T-cell (primary cell): Measurements from ENCODE around the gene SPATA17. TPM values are rescaled to one million over a fixed set of nuclear protein-coding genes. Genes with fewer than 3 reads are reported as not detected.

Source experiments
- ATAC-seq, 4 experiments: fragments of 200-7000 bp in 3 of 4; fragments of 150-1000 bp in 1 of 4; cut with Tn5 transposase; replicated peaks in 1 of 4; 1 replicate in 3 of 4; 2 replicates in 1 of 4; pipeline ENCODE4 v1.10.0; 2021; ENCODE audit warnings: moderate library complexity in 3 of 4, mild to moderate bottlenecking in 2 of 4, moderate number of reproducible peaks in 1 of 4
- CTCF ChIA-PET, 2 donors: fragments of 300-600 bp; sonication (Branson Sonifier 250); formaldehyde crosslinking; loops; one replicate each; lab custom pipeline; 2022; ENCODE audit warnings: antibody characterized with exemption in 2 of 2; lab: Charles Lee
- POLR2A ChIA-PET, 2 donors: fragments of 300-600 bp; sonication (Branson Sonifier 250); formaldehyde crosslinking; loops; one replicate each; lab custom pipeline; 2022; ENCODE audit warnings: antibody characterized with exemption in 2 of 2; lab: Charles Lee
- DNase-seq, 35 experiments: peaks; one replicate each; pipeline versions ENCODE4 v3.0.0 to v3.0.0-alpha.2; 2013 to 2023
- H3K27ac ChIP-seq: one replicate; pipeline ENCODE4 v1.5.1; 2013; ENCODE audit warnings: low read length
- H3K27me3 ChIP-seq, 2 experiments: replicated peaks in 1 of 2; 1 replicate in 1 of 2; 2 replicates in 1 of 2; pipeline versions ENCODE4 v1.6.1 to v1.7.0; 2013; ENCODE audit warnings: low read length in 1 of 2, mixed read lengths in 1 of 2; ENCODE audit not compliant: control insufficient read depth in 2 of 2, insufficient read depth in 2 of 2; ENCODE audit errors: extremely low read depth in 1 of 2
- H3K36me3 ChIP-seq, 2 donors: 1 replicate in 1 of 2; 2 replicates in 1 of 2; pipeline versions ENCODE4 v1.6.1 to v1.7.0; 2013; ENCODE audit warnings: low read length in 1 of 2; ENCODE audit not compliant: control insufficient read depth in 2 of 2, insufficient read depth in 1 of 2; ENCODE audit errors: extremely low read depth in 1 of 2
- H3K4me1 ChIP-seq, 2 experiments: 1 replicate in 1 of 2; 2 replicates in 1 of 2; pipeline versions ENCODE4 v1.6.1 to v1.7.0; 2013; ENCODE audit warnings: low read length in 2 of 2, mixed read lengths in 1 of 2; ENCODE audit not compliant: insufficient read depth in 2 of 2, control insufficient read depth in 1 of 2; ENCODE audit errors: extremely low read depth in 1 of 2
- H3K4me3 ChIP-seq, 2 donors: 1 replicate in 1 of 2; 2 replicates in 1 of 2; pipeline versions ENCODE4 v1.5.1 to v1.7.0; 2013; ENCODE audit warnings: mild to moderate bottlenecking in 2 of 2, low read length in 1 of 2, moderate library complexity in 1 of 2; ENCODE audit not compliant: control insufficient read depth in 1 of 2; ENCODE audit errors: extremely low read depth in 1 of 2
- H3K9me3 ChIP-seq: 2 replicates; pipeline ENCODE4 v1.7.0; 2013
- H3K27ac Mint-ChIP-seq, 2 donors: one replicate each; pipeline ENCODE4 v1.8.0; 2020 to 2021; ENCODE audit warnings: mild to moderate bottlenecking in 2 of 2, mixed read lengths in 2 of 2
- H3K27me3 Mint-ChIP-seq, 2 donors: one replicate each; pipeline ENCODE4 v1.8.0; 2021 to 2022; ENCODE audit warnings: mixed read lengths in 2 of 2
- H3K36me3 Mint-ChIP-seq: one replicate; pipeline ENCODE4 v1.8.0; 2021; ENCODE audit warnings: mixed read lengths
- H3K4me1 Mint-ChIP-seq, 3 donors: one replicate each; pipeline ENCODE4 v1.8.0; 2020 to 2022; ENCODE audit warnings: mixed read lengths in 3 of 3, mild to moderate bottlenecking in 1 of 3
- H3K4me3 Mint-ChIP-seq, 3 donors: one replicate each; pipeline ENCODE4 v1.8.0; 2020 to 2022; ENCODE audit warnings: mild to moderate bottlenecking in 3 of 3, mixed read lengths in 3 of 3, moderate library complexity in 3 of 3
- H3K9me3 Mint-ChIP-seq, 3 donors: one replicate each; pipeline ENCODE4 v1.8.0; 2020 to 2022; ENCODE audit warnings: mixed read lengths in 3 of 3
- WGBS: methylation state at CpG from one replicate; pipeline ENCODE4 v1.1.5; 2013; ENCODE audit warnings: missing lambda C conversion rate; ENCODE audit not compliant: insufficient coverage; 5-methylcytosine and 5-hydroxymethylcytosine counted together
- total RNA-seq, 35 experiments: library from RNA in 6 of 35; stranded (reverse) in 6 of 35; fragments of 120-200 nt in 1 of 35; gene quantifications; one replicate each; pipeline versions ENCODE4 v1.2.1 to v1.2.4 and lab custom pipeline; 2013 to 2026

SPATA17 gene
- total RNA-seq, 5 donors from 2014 or later (not counting 1 experiment from before 2014, with no cell fraction given), result 0.44 TPM; not detected in 4

GRCh38 chr1:217899614-217900013 lies 268.5 kb downstream of the SPATA17 start:
- Mint-ChIP-seq H3K27ac (no peak overlapping the region), H3K4me3 (no peak overlapping the region), H3K9me3 (peaks cover 0 to 6% (median 6%) of the 10 kb centered on the region in 3 donors), H3K27me3 (no peaks in the 10 kb centered on the region), H3K4me1 (no peaks in the 10 kb centered on the region), H3K36me3 (no peaks in the 10 kb centered on the region)
- Histone ChIP-seq H3K27ac (no peak overlapping the region), H3K36me3 (no peaks in the 10 kb centered on the region), H3K9me3 (no peaks in the 10 kb centered on the region), H3K27me3 (no peaks in the 10 kb centered on the region), H3K4me1 (no peaks in the 10 kb centered on the region), H3K4me3 (no peak overlapping the region)
- POLR2A ChIA-PET, result no interaction called here
- DNase-seq (no peak), ATAC-seq (no peak)
- CTCF ChIA-PET, result no interaction called here
- no CpG with 5 or more reads among the region's 1 CpG for WGBS

GRCh38 chr1:217907504-217907903 lies 276.4 kb downstream of the SPATA17 start:
- no peak for DNase-seq
- ATAC-seq, result no peak
- CTCF ChIA-PET, result no interaction called here
- H3K27me3 ChIP-seq, result no peaks in the 10 kb centered on the region
- H3K9me3 ChIP-seq, result no peaks in the 10 kb centered on the region
- Mint-ChIP-seq H3K9me3 (peaks cover 8 to 15% (median 9%) of the 10 kb centered on the region in 3 donors), H3K4me1 (no peaks in the 10 kb centered on the region), H3K27ac (no peak overlapping the region), H3K4me3 (no peak overlapping the region), H3K36me3 (no peaks in the 10 kb centered on the region), H3K27me3 (no peaks in the 10 kb centered on the region)
- no peak overlapping the region for H3K27ac ChIP-seq
- H3K36me3 ChIP-seq, result no peaks in the 10 kb centered on the region
- WGBS, result no CpG with 5 or more reads among the region's 2 CpGs
- no peaks in the 10 kb centered on the region for H3K4me1 ChIP-seq
- no peak overlapping the region for H3K4me3 ChIP-seq
- POLR2A ChIA-PET, result no interaction called here

GRCh38 chr1:217910203-217910602 lies 279.1 kb downstream of the SPATA17 start:
- no peaks in the 10 kb centered on the region for H3K4me1 Mint-ChIP-seq
- Histone ChIP-seq H3K4me1 (no peaks in the 10 kb centered on the region), H3K27ac (no peak overlapping the region), H3K9me3 (no peaks in the 10 kb centered on the region), H3K4me3 (no peak overlapping the region), H3K36me3 (no peaks in the 10 kb centered on the region), H3K27me3 (no peaks in the 10 kb centered on the region)
- ATAC-seq, result no peak
- ChIA-PET POLR2A (no interaction called here), CTCF (no interaction called here)
- H3K9me3 Mint-ChIP-seq, result peaks cover 11 to 15% (median 14%) of the 10 kb centered on the region in 3 donors
- H3K36me3 Mint-ChIP-seq, result no peaks in the 10 kb centered on the region
- H3K4me3 Mint-ChIP-seq, result no peak overlapping the region
- DNase-seq, result no peak
- WGBS, result no CpG with 5 or more reads among the region's 3 CpGs
- H3K27me3 Mint-ChIP-seq, result no peaks in the 10 kb centered on the region
- no peak overlapping the region for H3K27ac Mint-ChIP-seq

- Mint-ChIP-seq H3K4me1 (no peaks in the 10 kb centered on the region), H3K27me3 (no peaks in the 10 kb centered on the region), H3K36me3 (no peaks in the 10 kb centered on the region), H3K9me3 (peaks cover 11 to 15% (median 12%) of the 10 kb centered on the region in 3 donors), H3K4me3 (no peak overlapping the region), H3K27ac (no peak overlapping the region)
- Histone ChIP-seq H3K27me3 (no peaks in the 10 kb centered on the region), H3K4me3 (no peak overlapping the region), H3K27ac (no peak overlapping the region), H3K9me3 (no peaks in the 10 kb centered on the region), H3K4me1 (no peaks in the 10 kb centered on the region), H3K36me3 (no peaks in the 10 kb centered on the region)
- ATAC-seq (no peak), DNase-seq (no peak)
- ChIA-PET CTCF (interaction anchor here in 1 of 2 donors (0.6 kb wide), 1 partner anchor 1325 kb away, joined by 3 read pairs; no protein-coding TSS in a partner anchor), POLR2A (no interaction called here)
- WGBS, result 89% methylated on average over 3 of the region's 3 CpGs
Observed at GRCh38 chr1:217910791-217911320, 279.7 kb downstream of the SPATA17 start.

- H3K27me3 Mint-ChIP-seq, result no peaks in the 10 kb centered on the region
- Histone ChIP-seq H3K36me3 (no peaks in the 10 kb centered on the region), H3K27ac (no peak overlapping the region), H3K27me3 (no peaks in the 10 kb centered on the region), H3K4me1 (no peaks in the 10 kb centered on the region), H3K4me3 (no peak overlapping the region), H3K9me3 (no peaks in the 10 kb centered on the region)
- no peaks in the 10 kb centered on the region for H3K36me3 Mint-ChIP-seq
- DNase-seq, result no peak
- H3K9me3 Mint-ChIP-seq, result peaks cover 9 to 12% (median 11%) of the 10 kb centered on the region in 3 donors
- no peaks in the 10 kb centered on the region for H3K4me1 Mint-ChIP-seq
- ChIA-PET CTCF (no interaction called here), POLR2A (no interaction called here)
- WGBS, result 92% methylated on average over 4 of the region's 8 CpGs
- ATAC-seq, result no peak
- no peak overlapping the region for H3K4me3 Mint-ChIP-seq
- H3K27ac Mint-ChIP-seq, result no peak overlapping the region
Observed at GRCh38 chr1:217911908-217912307, 280.8 kb downstream of the SPATA17 start.

- ChIA-PET POLR2A (no interaction called here), CTCF (no interaction called here)
- ATAC-seq (no peak), DNase-seq (no peak)
- Mint-ChIP-seq H3K4me1 (no peaks in the 10 kb centered on the region), H3K9me3 (peaks cover 4 to 12% (median 9%) of the 10 kb centered on the region in 3 donors), H3K27ac (no peak overlapping the region), H3K36me3 (no peaks in the 10 kb centered on the region), H3K27me3 (peaks cover 0 to 2% of the 10 kb centered on the region in 2 donors), H3K4me3 (no peak overlapping the region)
- H3K9me3 ChIP-seq, result no peaks in the 10 kb centered on the region
- H3K4me3 ChIP-seq, result no peak overlapping the region
- H3K36me3 ChIP-seq, result no peaks in the 10 kb centered on the region
- H3K4me1 ChIP-seq, result no peaks in the 10 kb centered on the region
- H3K27ac ChIP-seq, result no peak overlapping the region
- no peaks in the 10 kb centered on the region for H3K27me3 ChIP-seq
- WGBS, result 72% methylated on average over 6 of the region's 13 CpGs
Observed at GRCh38 chr1:217917281-217917887, 286.2 kb downstream of the SPATA17 start.
